ENCODE results near the gene DLGAP4.
"Not testable (repeated sequence)": the region's sequence is repeated elsewhere in the genome, so short reads cannot be mapped to it uniquely, and the experiment has no call there.

Gene DLGAP4

GRCh38 chr20:36467076-36467999 lies 161.2 kb downstream of the DLGAP4 start:
- H4K20me1 ChIP-seq = peaks cover 100% of the 10 kb centered on the region
- H3K36me3 ChIP-seq = peaks cover 32% of the 10 kb centered on the region
- no peak for TF ChIP-seq Cebpa-rat (IDR thresholded peaks at IDR 0.05)
- peaks cover 95% of the 10 kb centered on the region for H3K4me1 ChIP-seq
- H3K4me2 ChIP-seq = peak overlapping the region; percentile 76
- H3K4me3 ChIP-seq = no peak overlapping the region
- peak overlapping the region; percentile 43 for H3K27ac ChIP-seq
- no peaks in the 10 kb centered on the region for H3K27me3 ChIP-seq
- no peaks in the 10 kb centered on the region for H3K9me3 ChIP-seq
- no peak overlapping the region for H3K9ac ChIP-seq

- H3K9me3 ChIP-seq = no peaks in the 10 kb centered on the region
- peak overlapping the region; percentile 43 for H3K27ac ChIP-seq
- no peak overlapping the region for H3K4me3 ChIP-seq
- peak overlapping the region; percentile 76 for H3K4me2 ChIP-seq
- H4K20me1 ChIP-seq = peaks cover 100% of the 10 kb centered on the region
- peaks cover 95% of the 10 kb centered on the region for H3K4me1 ChIP-seq
- TF ChIP-seq Cebpa-rat (IDR thresholded peaks at IDR 0.05) = no peak
- no peaks in the 10 kb centered on the region for H3K27me3 ChIP-seq
- H3K36me3 ChIP-seq = peaks cover 41% of the 10 kb centered on the region
- H3K9ac ChIP-seq = no peak overlapping the region
Observed at GRCh38 chr20:36468149-36469000, 162.2 kb downstream of the DLGAP4 start.

- Histone ChIP-seq H3K4me1 (peaks cover 80% of the 10 kb centered on the region), H3K9me3 (no peaks in the 10 kb centered on the region), H3K36me3 (peaks cover 51% of the 10 kb centered on the region), H3K4me3 (no peak overlapping the region), H3K4me2 (peak overlapping the region; percentile 50), H3K27me3 (no peaks in the 10 kb centered on the region), H4K20me1 (peaks cover 100% of the 10 kb centered on the region), H3K9ac (no peak overlapping the region), H3K27ac (no peak overlapping the region)
- no peak for TF ChIP-seq Cebpa-rat (IDR thresholded peaks at IDR 0.05)
Observed at GRCh38 chr20:36469973-36470372, 163.8 kb downstream of the DLGAP4 start.

- H3K27me3 ChIP-seq = no peaks in the 10 kb centered on the region
- peaks cover 59% of the 10 kb centered on the region for H3K4me1 ChIP-seq
- no peak overlapping the region for H3K4me3 ChIP-seq
- no peak for TF ChIP-seq Cebpa-rat (IDR thresholded peaks at IDR 0.05)
- H3K4me2 ChIP-seq = peak overlapping the region; percentile 35
- H3K36me3 ChIP-seq = peaks cover 44% of the 10 kb centered on the region
- 0 out of 2 replicates have a peak overlapping the region, but pooled peaks have one; percentile 34 for H3K9ac ChIP-seq
- H3K27ac ChIP-seq = peak overlapping the region; percentile 58
- peaks cover 100% of the 10 kb centered on the region for H4K20me1 ChIP-seq
- H3K9me3 ChIP-seq = no peaks in the 10 kb centered on the region
Observed at GRCh38 chr20:36471885-36472636, 165.9 kb downstream of the DLGAP4 start.

GRCh38 chr20:36472637-36473090 lies 166.5 kb downstream of the DLGAP4 start:
- Histone ChIP-seq H3K9me3 (no peaks in the 10 kb centered on the region), H3K4me2 (peak overlapping the region; percentile 35), H4K20me1 (peaks cover 100% of the 10 kb centered on the region), H3K9ac (0 out of 2 replicates have a peak overlapping the region, but pooled peaks have one; percentile 34), H3K27ac (peak overlapping the region; percentile 58), H3K4me1 (peaks cover 53% of the 10 kb centered on the region), H3K4me3 (no peak overlapping the region), H3K36me3 (peaks cover 50% of the 10 kb centered on the region), H3K27me3 (no peaks in the 10 kb centered on the region)
- TF ChIP-seq Cebpa-rat (IDR thresholded peaks at IDR 0.05) = no peak

GRCh38 chr20:36473164-36473563 lies 167.0 kb downstream of the DLGAP4 start:
- H3K4me3 ChIP-seq = no peak overlapping the region
- TF ChIP-seq Cebpa-rat (IDR thresholded peaks at IDR 0.05) = no peak
- peak overlapping the region; percentile 35; the same call in 1 of the 2 replicates for H3K4me2 ChIP-seq
- no peak overlapping the region for H3K9ac ChIP-seq
- H3K27ac ChIP-seq = peak overlapping the region; percentile 58; the same call in 1 of the 2 replicates
- H3K9me3 ChIP-seq = no peaks in the 10 kb centered on the region
- H4K20me1 ChIP-seq = peaks cover 100% of the 10 kb centered on the region
- peaks cover 55% of the 10 kb centered on the region for H3K36me3 ChIP-seq
- no peaks in the 10 kb centered on the region for H3K27me3 ChIP-seq
- H3K4me1 ChIP-seq = peaks cover 48% of the 10 kb centered on the region

- Histone ChIP-seq H3K27me3 (no peaks in the 10 kb centered on the region), H3K9me3 (no peaks in the 10 kb centered on the region), H3K36me3 (peaks cover 68% of the 10 kb centered on the region), H3K4me1 (peaks cover 34% of the 10 kb centered on the region), H3K27ac (no peak overlapping the region), H3K4me2 (no peak overlapping the region), H3K9ac (no peak overlapping the region), H3K4me3 (no peak overlapping the region), H4K20me1 (peaks cover 100% of the 10 kb centered on the region)
- no peak for TF ChIP-seq Cebpa-rat (IDR thresholded peaks at IDR 0.05)
Observed at GRCh38 chr20:36474563-36474962, 168.4 kb downstream of the DLGAP4 start.

GRCh38 chr20:36475054-36475453 lies 168.9 kb downstream of the DLGAP4 start:
- Histone ChIP-seq H3K4me1 (peaks cover 29% of the 10 kb centered on the region), H3K36me3 (peaks cover 66% of the 10 kb centered on the region), H4K20me1 (peaks cover 100% of the 10 kb centered on the region)
- H3K4me3 ChIP-seq, H3K27me3 ChIP-seq, H3K27ac ChIP-seq, H3K9ac ChIP-seq, H3K4me2 ChIP-seq, H3K9me3 ChIP-seq: not testable (repeated sequence)

- peaks cover 5% of the 10 kb centered on the region for H3K4me1 ChIP-seq
- H3K27me3 ChIP-seq = no peaks in the 10 kb centered on the region
- no peak overlapping the region for H3K27ac ChIP-seq
- H3K9ac ChIP-seq = no peak overlapping the region
- TF ChIP-seq Cebpa-rat (IDR thresholded peaks at IDR 0.05) = no peak
- peaks cover 77% of the 10 kb centered on the region for H3K36me3 ChIP-seq
- H3K4me3 ChIP-seq = no peak overlapping the region
- H3K4me2 ChIP-seq = no peak overlapping the region
- H3K9me3 ChIP-seq = no peaks in the 10 kb centered on the region
- peaks cover 100% of the 10 kb centered on the region for H4K20me1 ChIP-seq
Observed at GRCh38 chr20:36477475-36477874, 171.3 kb downstream of the DLGAP4 start.
